HG03064 (cell line): ENCODE measurements around the gene RNF144A.

Experiments used
- ATAC-seq: cut with Tn5 transposase; IDR thresholded peaks from one replicate; pipeline ENCODE4 v1.9.1; 2021; ENCODE audit warnings: low read depth; ENCODE audit not compliant: unreplicated experiment

Gene RNF144A

DNA sequence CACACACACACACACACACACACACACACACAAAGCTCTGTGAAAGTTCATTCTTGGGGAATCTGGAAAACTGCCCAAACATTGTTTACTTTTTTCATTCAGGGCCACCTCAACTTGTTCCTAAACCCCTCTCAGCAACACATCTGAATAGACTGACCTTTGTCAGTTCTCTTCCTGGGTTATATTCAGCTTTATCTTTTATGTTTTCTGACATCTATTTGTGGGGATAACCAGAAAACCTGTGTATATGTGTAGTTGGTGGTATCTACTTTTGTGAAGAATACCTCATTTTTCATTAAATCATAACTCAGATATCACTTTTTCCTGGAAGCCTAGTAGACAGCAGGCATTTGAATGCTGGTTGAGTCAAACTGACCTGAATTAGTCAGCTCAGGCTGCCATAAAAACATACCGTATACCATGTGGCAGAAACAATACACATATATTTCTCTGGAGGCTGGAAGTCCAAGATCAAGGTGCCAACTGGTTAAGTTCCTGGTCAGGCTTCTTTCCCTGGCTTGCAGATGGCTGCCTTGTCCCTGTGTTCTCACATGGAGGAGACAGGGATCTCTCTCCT, 11.0 kb upstream of the RNF144A start:
- no peak for ATAC-seq

DNA sequence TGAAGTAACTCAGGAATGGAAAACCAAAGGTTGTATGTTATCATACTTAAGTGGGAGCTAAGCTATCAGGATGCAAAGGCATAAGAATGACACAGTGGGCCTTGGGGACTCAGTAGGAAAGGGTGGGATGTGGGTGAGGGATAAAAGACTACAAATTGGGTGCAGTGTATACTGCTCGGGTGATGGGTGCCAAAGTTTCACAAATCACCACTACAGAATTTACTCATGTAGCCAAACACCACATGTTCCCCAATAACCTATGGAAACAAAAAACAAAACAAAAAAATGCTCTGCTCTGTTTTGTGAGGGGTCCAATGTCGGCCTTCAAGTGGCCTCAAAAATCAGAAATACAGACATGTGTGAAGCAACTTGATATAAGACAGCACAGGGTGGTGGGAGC, 8.9 kb upstream of the RNF144A start:
- no peak for ATAC-seq

DNA sequence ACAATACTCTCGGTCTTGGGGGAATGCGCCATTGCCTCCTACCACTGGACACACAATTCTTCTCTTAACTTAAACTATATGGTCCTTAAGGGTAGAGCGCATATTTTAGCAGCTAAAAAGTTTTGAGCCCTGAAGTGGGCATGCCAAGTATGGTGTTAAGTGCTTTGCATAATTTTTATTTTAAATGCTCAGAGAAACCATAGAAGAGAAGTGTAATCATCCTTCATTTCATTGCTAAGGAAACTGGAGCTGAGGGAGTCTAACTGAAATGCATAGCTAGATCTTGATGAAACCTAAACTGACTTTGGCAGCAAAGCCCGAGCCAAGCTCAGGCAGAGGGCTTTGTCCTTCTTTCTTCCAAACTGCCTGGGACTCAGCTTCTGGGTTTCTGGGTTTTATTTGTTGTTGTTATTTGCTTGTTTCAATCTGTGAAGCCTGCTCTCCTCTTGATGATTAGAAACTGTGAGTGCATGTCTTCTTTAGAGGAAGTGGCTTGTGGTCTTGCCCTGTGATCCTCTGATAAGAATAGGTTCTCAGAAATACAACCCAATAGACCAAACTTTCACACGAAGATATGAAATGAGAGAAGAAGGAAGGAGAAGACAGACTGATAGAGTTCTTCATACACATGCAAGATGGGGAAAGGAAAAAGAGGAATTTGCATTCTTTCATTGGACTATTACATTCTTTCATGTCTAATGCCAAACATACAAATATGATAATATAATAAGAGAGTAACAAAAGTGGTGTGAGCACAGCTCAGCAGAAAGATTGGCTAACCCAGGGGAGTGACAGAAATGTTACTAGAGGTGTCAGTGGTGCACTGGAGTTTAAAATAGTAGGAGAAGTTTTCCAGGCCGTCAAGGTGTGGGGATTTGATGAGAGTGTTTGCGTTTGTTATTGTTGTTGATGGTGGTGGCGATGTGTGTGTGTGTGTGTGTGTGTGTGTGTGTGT, 7.5 kb upstream of the RNF144A start:
- peak; percentile 95 for ATAC-seq

DNA sequence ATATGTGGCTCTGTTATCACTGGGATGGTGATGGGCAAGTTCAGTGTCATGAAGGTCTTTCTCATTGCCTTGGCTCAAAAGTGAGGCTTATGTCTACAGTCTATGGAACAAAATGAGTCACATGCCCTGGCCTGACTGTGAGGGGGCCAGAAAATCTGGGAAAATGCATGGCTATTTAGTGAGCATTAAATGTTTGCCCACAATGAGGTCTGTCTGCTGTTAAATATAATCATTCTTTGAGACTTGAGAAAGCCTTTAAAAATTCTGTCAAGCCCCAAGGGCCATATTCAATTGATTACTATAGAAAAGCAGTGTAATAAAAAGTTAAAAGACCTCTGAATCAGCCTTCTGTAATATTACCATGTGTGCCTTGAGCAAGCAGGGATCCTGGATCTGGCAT, 5.5 kb upstream of the RNF144A start:
- no peak for ATAC-seq

DNA sequence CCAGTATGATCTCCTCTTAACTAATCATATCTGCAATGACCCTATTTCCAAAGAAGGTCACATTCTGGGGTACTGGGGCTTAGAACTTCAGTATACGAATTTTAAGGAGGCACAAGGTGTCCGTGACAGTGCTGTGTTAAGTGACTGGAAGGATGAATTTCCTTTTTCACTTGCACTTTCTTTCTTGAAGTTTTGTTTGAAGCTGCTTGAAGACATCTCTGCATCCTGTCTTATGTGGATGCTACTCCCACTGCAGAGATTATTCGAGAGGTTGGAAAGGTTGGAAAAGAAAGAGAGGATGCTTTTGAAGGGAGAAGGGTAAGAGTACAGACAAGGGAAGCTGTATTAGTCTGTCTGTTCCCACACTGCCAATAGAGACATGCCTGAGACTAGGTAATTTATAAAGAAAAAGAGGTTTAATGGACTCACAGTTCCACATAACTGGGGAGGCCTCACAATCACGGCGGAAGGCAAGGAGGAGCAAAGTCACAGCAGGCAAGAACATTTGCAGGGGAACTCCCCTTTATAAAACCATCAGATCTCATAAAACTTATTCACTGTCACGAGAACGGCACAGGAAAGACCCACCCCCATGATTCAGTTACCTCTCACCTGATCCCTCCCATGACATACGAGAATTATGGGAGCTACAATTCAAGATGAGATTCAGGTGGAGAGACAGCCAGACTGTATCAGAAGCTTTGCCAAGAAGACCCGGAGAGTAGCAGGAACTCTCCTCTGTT, 3.6 kb upstream of the RNF144A start:
- no peak for ATAC-seq

DNA sequence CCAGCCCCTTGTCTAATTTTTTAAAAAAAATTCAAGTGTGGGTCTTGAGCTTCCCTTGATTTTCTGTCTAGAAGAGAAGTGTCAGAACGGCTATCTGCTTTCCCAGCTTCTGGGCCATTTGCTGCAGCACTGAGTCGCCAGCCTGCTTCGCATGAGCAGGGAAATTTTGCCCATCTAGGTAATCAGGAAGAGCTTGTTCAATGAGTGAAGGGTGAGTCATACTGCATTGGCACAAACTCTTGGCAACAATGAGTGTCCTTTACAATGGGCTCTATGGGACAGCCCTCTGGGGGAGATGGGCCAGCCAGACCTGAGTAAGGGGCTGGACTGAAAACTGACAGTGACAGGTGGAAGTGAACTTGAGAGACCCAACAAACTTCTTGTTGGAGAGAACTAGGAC, 2.4 kb upstream of the RNF144A start:
- ATAC-seq: no peak

DNA sequence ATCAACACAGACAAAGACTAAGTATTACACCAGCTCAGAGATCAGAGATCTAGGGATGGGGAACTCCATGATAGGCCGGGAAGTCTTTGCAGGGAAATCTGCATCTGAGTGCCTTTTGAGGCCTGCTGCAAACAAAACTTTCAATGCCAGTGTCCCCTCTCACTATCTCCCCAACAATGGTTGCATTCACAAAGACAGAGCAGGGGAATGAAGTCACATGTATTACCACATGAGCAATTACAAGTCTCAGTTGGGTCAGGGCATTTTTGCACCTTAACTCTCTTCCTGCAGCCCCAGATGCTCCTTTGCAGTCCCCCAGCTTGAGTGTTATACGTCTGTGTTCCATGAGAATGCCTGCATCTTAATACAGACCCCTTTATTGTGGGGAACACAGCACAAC, 1.8 kb upstream of the RNF144A start:
- no peak for ATAC-seq

DNA sequence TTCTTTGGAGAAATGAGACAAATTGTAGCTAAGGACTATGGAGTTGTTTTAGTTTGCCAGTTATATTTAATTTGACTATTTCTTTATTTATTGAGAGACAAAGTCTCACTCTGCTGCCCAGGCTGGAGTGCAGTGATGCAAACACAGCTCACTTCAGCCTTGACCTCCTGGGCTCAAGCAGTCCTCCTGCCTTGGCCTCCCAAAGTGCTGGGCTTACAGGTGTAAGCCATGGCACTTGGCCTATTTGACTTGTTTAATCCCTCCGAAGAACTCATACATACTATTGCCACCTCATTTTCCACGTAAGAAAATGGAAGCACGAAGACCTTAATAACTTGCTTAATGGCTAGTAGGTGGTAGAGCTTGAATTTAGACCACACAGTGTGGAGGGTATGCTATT, 988 bp upstream of the RNF144A start:
- ATAC-seq: no peak

DNA sequence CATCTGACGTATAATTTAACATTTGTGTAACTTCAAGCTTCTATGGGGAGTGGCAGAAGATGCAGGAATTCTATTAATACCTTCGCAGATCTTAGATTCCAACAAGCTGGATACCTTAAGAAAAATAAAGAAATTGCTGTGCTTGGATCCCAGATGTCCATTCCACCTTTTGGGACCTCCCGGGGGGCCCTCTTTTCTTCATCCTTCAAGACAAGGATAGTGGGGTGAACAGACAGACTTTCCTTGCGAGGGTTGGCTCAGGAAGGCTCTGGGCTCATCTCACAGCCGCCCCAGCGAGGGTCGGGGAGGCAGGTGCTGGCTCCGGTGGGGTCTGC, 509 bp upstream of the RNF144A start:
- no peak for ATAC-seq

DNA sequence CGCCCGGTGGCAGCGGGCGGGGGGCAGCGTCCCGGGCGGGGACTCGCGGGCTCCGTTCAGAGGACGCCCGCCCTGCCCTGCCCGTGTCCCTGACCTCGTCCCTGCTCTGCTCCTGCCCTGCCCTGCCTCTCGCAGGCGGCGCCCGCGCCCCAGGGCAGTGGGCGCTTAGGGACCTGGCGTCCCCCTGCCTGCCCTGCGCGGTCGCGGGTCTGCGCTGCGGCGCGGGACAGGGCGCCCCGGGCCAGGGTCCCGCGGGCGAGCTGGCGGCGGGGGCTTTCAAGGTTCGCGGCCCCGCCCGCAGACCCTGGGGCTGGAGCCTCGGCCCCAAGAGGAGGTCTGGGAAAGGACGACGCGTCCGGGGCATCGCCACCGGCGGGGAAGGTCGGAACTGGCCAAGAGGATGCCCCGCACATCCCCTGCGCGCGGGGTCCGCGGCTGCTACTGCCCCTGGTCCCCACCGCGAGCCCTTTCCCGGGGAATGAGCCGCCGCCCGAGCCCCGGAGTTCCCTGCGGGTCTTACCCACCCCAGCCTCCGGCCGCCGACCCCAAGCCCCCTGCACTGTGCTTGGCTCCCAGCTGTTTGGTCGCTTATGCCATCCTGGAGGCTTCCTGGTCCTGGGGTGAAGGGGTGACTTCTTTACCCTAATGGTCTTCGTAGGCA, 679 bp downstream of the RNF144A start:
- ATAC-seq: peak; percentile 40

DNA sequence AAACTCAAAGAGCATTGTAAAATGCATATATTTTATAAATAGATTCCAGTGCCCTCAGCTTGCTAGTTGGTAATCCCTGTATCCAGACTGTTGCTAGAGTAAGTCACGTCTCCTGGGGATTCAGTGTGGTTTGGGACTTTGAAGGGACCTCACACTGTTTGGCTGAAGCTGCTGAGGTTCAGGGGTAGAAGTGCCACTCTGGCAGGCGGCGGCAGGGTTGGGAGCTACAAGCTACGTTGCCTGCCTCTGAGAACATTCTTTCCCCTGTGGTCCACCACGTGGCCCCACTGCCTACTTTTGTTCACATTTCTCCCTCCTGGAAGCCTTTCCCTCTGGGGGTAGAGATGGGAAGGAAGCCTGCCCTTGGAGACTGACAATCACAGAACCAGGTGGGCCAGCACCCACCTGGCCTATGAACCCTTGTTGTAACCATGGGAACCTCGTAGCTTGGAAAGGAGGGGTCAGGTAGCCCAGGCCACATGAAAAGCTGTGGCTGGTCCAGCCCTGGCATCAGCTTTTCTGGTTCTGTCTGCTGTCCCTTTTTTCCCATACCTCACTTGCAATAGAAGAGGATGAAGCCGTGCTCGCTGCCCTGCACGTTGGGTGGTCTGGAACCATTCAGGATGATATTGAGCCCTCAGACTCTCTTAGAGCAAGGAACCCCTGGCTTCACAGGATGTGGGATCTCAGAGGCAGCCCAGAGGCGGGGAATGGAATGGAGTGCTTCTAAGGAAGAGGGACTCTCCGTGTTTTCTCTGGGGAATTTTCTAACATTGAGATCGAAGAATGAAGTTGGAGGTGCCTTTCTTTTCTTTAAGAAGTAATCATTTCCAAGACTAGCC, 2.9 kb downstream of the RNF144A start:
- no peak for ATAC-seq

DNA sequence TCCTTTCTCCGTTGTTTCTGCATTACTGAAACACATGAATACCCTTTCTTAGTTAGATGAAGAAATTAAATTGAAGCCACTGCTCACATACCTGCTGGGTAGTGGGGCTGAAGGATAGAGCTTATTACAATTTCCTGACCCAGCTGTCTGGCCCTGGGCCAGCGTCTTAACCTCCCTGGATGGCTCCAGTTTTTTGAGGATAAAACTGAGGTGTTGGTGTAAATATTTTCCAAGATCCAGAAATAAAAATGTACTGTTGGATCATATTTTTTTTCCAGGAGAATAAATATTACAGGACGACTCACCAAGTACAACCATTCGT, 3.5 kb downstream of the RNF144A start:
- no peak for ATAC-seq

DNA sequence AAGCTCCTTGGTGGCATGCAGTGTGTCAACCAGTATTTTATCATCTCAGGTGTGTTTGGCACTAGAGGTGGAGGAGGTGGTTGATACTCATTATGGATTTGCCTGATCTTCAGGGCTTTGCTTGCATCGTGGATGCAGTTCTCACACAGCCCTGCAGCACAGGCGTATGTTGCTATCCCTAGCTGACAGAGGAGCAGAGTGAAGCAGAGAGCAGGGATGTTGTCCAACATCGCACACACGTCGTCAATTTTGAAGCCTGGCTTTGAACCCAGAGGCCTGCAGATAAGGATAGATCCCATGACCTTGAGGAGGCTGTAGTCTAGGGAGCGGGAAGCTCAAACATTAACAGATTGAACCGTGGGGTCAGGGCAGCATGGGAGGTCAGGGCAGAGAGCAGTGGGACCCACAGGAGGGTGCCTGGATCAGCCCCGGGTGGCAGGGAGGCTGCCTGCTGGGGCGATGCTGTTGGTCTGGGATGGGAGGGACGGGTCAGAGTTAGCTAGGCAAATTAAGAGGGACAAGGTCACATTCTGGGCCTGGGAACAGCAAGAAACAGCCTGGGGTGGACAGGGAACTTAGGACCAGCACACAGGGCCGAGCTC, 4.2 kb downstream of the RNF144A start:
- ATAC-seq: no peak

DNA sequence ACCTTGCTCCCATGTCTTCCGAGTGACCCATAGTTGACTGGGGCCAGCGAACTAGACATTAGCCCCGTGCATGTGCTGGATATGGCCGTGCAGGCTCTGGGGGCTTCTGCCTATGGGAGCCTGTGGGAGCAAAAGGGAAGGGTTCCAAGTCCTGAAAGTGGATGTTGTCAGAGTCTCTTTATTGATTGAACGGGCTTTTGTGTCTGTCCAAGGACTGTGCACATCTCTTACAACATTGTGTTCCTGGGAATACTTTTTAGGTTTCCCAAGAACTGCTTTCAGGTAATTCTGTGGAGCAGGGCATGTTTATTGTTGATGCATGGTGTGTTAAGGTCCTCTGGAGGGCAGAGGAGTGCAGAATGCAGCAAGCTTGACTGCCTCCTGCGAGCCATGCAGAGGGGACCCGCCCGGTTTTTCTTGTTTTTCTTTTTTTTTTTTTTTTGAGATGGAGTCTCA, 5.0 kb downstream of the RNF144A start:
- no peak for ATAC-seq

DNA sequence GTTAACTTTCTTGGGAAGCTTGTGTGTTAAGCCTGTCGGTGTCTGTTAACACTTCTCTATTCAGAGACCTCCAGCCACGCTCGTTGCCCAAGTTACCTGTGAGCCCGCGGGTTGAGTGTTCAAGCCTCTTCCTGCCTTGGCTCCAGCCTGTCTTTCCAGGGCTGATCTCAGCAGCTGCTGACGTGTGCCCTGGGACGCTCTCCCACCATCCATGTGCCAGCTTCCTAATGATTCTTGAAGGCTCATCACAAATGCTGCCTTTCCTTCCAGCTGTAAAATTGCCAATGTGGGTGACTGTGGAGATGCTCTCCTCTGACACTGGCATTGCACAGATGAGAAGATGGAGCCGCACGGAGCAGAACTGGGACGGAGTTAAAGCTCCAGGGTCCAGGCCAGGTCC, 6.1 kb downstream of the RNF144A start:
- ATAC-seq: no peak

DNA sequence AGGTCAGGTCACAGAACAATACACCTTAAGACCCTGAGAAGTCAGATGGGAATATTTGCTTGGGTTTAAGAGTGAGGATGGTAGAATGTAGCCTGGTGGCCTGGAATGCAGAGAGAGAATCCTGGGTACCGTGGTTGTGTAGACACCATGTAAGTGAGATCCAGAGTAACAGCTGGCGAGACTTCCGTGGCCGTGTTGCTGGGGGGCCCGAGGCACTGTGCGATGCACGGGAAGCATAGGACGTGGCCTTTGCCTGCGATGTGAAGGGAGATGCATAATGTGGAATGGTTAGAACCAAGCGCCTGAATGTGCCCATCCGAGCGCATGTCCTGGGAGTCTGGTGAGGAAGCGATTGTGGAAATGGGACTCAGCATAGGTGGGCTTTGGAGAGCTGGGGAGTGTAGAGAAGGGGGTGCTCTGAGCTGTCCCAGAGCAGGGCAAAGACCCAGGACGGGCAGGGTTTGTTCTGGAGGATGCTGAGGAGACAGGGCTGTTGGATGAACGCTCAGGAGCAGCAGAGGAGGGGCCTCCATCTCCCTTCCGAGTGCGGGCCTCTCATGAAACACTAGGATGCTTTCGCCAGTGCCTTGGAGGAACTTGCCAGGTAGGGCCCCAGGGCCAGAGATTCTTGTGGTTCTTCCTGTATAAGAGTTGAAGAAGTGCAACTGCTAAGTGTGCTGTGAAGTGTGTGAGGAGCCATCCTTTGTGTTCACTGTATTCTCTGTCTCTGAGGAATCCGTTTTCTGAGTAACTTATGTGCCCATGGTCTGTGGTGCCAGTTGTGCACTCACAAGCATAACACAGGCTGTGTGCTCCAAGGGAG, 7.1 kb downstream of the RNF144A start:
- no peak for ATAC-seq

DNA sequence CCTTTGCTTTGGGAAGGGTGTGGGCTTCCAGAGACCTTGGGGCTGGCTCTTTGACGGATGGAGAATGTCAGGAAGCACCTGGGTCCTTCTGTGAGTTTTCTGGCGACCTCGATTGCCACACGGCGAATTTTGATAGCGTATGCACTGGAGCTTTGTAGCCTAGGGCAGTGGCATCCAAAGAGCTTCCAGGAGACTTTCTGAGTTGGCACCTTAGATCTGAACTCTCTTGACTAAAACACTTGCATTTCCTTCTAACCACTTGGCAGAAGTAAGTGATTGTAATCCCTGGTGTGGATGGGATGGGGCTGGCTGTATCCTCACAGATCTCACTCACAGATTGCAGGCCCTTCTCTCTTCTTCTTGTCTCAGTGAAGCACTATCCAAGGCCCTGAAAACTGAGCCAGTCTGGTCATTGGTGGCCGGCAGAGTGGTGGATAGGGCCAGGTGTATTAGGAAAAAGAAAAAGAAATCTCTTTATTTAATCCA, 7.8 kb downstream of the RNF144A start:
- ATAC-seq: no peak

DNA sequence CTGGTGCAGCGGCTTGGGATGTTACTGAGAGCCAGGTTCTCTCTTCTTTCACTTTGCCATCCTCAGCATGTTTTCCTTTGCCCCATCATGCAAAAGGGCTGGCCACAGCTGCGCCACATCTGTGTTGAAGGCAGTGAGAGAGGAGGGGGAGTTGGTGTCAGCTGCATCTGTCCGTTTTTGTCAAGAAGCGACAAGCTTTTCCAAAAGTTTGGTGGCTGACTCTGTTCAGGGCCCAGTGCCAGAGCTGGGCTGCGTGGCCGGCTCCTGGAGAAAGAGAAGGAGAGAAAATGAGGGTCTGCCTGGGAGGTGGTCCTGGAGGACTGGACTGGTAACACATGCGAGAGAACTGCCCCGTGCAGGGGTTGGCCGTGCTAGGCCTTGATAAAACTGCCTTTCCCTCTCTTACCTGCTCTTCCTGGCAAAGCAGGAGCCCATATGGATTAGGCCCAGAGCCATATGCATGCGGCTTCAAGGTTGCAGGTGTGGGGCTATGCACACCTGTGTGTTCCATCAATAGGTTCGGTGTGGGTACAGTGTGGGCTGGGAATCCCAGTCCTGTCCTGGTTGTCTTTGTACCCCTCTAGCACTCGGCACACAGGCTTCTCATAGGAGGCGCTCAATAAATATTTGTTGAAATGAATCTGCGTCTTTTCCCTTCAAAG, 9.0 kb downstream of the RNF144A start:
- ATAC-seq: no peak
